HG03354 (cell line): ENCODE data around the gene ZNF407.
A peak's percentile ranks its signal among the peaks of the same experiment; 100 is the strongest.

Experiments
- ATAC-seq: cut with Tn5 transposase; IDR thresholded peaks from one replicate; pipeline ENCODE4 v1.9.1; 2021; ENCODE audit warnings: mild to moderate bottlenecking; ENCODE audit not compliant: unreplicated experiment, poor library complexity, severe bottlenecking

Gene ZNF407

DNA sequence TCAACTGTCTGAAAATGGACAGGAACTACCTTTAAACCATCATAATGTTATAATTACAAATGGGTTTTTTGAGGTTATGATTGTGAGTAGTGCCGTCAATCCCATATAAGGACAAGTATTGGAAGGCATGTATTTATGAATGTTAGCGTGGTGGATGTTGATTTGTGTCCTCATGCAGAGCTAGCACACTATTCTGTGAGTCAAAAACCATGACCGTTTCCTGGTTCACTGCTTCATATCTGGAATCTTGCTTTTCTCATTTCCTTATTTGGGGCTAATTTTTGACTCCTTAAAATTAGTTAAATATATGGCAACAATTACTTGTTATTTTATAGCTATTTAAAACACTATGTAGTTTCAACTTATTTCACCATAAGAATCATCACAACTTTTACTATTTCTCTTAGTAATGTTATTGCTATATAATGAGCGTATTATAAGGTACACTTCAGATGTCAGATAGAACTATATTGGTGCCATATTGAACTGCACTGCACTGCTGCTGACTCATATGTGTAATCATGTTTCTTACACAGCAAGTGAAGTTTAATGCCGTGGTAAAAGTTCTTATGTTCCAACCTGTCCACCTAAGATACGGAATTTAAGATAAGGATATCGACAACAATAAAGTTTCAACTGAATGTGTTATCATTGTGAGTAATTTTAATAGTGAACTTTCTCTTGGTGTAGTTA, 418.5 kb downstream of the ZNF407 start:
- ATAC-seq = peak; percentile 91

DNA sequence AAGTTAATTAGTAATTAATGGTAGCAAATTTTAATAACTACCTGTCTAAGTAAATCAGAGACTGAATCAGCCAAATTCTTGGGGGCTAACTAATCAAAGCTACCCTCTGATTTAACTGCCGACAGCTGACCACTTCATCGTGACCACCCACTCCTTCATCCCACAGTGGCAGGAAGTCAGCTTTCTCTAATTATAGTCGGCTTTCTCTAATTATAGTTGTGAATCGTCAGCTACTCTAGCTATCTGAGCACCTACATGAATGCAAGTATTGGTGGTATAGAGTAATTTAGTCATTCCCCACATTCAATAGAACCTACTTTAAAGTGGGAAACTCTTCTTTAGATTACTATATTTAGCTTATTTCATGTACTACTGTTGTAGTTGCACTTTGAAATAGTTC, 425.8 kb downstream of the ZNF407 start:
- no peak for ATAC-seq

DNA sequence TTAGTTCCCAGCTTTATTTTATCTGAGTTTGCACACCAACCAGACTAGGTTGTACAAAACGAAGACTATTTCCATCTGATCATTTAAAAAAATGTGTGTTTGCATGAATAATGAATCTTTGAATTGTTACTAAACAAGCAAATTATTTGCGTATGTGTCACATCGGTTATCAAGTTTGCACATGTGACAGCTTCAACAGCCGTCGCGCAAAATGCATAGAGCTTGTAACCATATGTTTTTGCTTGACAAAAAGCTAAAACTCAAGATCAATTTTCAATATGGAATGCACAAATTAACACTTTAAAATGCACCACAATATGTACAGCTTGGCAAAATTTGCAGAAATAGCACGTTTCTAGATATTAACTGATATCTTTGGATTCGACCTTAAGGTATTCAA, 427.2 kb downstream of the ZNF407 start:
- no peak for ATAC-seq

DNA sequence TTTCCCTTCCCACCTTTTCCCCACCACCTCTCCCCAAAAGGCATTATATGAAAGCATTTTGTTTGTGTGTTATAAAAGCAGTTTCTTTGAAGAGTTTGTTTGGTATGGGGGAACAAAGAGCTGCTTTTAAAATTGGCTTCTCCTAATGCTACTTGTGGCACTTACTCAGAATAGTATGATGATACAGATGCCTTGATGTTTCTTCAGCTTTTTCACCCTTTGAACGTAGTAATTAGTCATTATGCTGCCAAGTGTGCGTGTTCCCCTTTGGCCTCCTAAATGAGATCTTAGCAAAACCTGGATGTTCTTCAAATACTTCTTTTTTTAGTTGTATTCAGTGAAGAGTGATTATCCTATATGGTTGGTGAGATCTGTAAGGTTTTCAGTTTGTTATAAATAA, 427.9 kb downstream of the ZNF407 start:
- no peak for ATAC-seq

DNA sequence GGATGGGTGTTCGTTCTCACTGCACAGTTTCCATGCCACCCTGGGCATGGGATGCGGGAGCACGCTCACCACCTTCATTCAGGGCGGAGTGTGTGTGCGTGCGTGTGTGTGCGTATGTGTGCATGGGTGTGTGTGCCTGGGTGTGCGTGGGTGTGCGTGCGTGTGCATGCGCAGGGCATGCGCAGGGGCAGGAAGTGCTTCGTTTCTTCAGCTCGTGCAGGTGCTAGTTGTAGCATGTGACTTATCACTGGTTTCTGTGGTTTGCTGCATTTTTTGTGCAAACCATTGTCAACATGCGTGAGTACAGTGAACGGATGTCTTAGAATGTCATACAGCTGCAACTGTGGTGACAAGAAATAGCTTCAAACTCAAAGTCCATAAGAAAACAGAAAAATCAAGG, 431.8 kb downstream of the ZNF407 start:
- ATAC-seq = no peak

DNA sequence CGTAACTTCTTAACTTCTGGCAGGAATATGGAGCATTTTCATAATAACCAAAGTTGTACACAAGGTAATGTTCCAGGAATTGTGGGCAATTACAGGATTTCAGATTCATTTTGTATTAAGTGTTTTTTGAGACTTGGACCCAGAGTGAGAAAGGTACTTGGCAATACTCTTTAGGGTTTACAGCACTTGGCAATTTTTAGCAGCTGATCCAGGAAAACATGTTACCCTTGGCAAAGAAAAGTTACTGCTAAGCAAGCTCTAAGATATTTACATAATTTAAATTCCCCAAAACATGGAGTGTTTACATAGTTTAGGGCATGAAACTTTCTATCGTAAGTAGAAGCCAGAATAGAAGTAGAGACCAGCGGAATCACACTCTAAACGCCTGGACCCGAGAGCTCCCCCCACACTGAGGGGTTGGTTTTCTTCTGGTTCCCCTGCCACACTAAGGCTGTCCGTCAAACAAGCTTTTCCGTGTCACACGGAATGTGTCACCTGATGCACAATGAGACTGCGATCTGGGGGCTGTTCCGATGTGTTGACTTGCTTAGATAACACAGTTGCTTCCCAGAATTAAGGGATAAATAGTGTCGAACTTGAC, 434.1 kb downstream of the ZNF407 start:
- no peak for ATAC-seq

DNA sequence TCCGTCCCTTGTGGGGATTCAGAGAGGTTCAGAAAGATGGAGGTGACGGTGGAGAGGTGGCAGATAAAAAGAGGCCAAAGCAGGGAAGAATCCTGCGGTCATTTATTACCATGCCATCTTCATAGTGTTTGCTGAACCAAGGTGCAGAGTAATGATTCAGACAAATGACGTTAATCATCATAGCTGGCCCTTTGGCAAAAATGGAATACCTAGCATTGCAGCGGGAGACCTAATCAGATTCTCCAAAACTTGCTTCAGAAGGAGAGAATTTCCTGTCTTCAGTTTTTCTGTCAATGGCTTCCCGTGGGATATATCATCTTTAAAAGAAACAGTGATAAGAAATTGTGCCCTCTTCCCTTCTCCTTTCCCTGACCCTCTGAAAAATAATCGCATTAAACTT, 435.8 kb downstream of the ZNF407 start:
- ATAC-seq = no peak

DNA sequence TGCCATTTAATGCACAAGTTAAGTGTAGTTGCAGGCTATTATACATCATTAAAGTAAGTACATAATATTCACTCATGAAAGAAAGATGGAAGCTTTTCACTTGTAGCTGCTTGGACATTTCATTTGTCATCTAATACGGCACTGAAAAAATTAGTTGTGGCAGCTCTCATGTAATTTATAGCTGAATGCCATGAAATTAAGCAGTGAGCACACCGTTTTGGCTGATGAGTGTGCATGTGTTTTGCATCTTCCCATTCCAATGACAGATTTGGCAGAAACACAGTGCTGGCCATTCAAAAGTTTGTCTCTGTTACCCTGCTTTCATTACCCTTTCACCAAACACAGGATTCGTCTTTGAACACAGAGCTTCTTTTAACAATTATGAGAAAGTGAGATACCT, 437.3 kb downstream of the ZNF407 start:
- no peak for ATAC-seq

DNA sequence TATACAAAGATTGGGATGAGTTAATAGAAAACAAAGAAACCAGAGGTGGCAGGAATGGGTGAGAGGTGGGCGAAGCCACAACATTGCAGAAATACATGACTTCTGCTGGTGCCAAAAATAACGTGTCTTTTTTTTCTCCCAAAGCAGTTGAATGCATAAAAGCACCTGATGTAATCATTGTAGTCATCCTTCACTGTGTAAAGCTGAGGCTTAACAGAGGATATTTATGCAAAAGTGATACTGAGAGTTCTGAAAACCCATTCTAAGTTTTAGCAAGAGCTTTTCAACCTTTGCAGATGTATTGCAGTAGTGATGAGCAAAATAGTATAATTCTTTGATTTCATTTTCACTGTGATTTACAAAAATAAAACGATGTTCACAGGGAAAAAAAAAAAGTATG, 438.3 kb downstream of the ZNF407 start:
- ATAC-seq = no peak

DNA sequence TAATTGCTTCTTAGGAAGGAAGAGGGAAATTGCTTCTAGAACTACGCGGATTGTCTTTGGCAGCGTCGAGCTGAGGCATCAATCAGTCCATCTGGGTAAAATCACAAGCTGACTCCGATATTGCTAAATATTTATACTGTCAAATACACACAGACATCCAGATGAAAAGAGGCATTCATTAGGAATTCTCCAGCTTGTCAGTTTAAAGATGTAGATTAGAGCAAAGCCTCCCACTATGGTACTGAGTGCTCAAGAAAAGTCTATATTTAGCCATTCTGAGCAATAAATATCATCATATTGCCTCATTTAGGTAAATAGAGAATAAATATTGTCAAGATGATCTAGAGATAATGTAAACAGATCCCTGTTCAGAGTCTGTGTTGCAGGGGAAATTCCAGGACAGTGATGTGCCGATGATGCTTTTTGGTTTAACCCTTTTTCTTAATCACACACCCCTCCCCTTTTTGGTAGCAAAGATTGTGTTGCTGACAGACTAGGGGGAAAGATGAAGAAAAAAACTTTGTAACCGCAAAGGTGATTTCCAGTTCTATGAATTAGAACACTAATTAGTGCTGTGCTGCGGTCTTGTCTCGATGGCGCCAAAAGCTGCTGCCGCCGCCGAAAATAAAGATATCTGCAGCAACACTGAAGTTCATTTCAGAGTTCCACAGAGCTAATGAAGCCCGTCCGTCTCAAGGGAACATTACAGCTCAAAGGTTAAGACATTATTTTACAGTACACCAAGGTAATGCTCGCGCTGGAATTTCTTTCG, 439.4 kb downstream of the ZNF407 start:
- no peak for ATAC-seq

DNA sequence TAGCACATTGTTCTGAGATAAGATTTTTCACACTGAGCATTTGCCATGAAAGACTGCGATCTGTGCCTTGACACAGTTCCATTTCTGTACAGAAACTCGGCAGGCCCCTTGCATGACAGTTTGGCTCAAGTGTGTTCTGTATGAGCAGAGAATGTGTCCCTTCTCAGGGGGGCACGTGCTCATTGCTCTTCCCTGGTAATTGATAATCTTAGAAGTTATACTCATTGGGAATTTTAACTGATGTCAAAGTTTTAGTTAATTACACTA, 440.0 kb downstream of the ZNF407 start:
- no peak for ATAC-seq

DNA sequence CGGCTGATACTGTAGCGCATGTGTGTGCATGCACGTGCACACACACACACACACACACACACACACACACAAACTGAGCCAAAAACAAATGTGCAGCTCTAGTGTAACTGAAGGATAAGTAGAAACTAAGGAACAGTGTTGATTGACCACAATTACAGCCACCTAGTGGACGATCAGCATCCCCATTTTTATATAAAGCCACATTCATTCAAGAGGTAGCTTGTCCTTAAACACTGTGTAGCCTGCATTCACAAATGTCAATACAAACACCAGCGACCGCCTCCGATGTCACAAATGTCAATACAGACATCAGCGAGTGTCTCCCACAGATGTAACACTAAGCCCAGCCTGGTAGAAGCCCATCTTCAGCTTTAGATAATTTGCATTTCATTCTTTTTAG, 443.9 kb downstream of the ZNF407 start:
- no peak for ATAC-seq

DNA sequence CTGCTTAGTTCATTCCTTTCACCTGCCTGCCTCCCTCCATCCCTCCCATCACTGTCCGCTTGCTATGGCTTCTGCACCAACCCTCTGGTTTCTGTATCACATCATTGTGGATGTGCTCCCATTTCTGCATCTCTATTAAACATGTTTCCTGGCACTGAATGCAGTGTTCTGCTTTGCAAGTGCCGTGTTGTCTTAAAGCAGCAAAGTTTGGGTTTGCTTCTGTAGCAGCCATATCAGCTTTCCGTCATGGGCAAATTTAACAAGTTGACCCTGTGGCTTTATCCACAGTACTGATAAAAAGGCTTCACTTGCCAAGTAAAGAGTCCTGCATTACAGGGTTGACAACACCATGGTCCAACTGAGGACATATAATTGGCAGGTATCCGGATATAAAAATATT, 445.8 kb downstream of the ZNF407 start:
- ATAC-seq = no peak

DNA sequence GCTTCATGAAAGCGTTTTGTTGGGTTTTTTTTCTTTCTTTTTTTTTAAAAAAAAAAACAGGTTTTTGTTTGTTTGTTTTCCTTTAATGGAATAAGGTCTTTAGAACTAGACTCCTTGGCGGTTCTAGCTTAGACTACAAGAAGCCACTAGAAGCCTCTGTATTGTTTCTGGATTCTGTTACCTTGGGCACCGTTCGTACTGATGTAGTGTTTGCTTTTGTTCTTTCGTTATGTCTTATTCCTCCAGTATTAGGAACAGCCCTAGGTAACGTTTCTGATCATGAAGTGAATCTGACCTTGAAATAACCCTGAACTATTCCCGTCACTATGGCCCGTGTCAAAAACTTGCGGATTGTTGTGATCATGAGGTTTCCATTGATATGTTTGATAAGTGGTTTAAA, 446.6 kb downstream of the ZNF407 start:
- no peak for ATAC-seq

DNA sequence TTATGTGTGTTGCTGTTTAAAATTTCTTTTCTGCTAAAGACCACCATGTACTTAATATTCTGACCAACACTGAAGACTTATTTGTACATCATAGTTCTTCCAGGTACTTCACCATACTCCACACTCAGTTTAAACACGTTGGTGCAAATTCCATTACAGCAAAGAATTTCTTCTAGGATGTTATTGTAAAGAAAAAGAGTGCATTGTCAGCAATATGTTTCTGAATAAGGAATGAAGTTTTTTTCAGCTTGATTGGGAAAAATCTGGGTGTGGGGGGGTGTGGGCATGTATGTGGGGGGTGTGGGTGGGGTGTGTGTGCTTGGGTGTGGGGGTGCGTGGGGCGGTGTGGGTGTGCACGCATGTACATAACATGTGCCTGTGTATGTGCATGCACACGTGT, 447.1 kb downstream of the ZNF407 start:
- no peak for ATAC-seq

DNA sequence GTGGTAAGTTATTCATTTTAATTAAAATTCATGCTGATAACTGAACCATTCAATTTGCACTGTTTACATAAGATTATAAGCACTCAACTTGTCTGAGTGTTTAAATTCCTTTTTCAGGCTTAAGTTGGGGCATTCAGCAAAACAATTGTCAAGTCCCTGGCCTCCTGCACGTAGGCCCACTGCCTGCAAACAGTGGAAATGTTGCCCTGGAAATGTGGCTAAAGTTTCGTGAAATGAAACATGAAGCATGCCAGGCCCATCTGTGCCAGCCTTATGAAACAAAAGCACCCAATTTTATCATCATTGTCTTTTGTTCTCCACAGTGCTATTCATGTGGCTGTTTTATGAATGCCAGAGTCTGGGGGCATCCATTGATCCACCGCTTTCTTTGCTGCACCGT, 447.6 kb downstream of the ZNF407 start:
- no peak for ATAC-seq

DNA sequence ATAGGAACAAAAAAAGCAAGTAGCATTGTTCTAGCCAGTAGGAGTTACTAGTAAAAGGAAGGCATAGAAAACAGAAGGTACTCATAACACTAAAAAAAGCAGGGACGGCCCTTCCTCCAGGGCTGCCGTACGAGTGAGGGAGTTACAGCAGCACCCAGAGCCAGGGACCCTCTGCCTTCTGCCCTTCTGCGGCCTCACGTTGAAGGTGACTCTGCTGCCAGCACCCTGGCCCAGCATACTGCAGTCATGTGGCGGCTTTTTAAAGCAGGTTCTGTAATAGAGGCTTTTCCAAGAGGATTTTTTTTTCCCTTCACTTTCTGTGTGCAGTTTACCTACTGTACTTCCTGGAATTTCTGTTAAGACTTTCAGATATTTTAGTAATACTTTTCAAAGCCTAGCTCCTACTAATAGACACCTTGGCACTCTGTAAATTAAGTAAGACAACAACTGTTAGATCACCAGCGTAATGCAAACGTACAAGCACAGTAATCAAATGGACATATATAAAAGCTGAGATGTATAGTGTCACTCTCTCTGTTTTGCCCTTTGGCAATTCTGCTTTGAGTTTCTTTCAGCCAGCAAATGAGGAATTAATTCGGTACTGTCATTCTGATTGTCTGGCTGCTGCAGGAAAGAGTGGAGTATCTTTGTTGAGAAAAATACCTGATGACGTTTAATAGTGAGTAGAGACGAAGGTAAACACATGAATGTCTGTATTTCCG, 449.7 kb downstream of the ZNF407 start:
- ATAC-seq = no peak

DNA sequence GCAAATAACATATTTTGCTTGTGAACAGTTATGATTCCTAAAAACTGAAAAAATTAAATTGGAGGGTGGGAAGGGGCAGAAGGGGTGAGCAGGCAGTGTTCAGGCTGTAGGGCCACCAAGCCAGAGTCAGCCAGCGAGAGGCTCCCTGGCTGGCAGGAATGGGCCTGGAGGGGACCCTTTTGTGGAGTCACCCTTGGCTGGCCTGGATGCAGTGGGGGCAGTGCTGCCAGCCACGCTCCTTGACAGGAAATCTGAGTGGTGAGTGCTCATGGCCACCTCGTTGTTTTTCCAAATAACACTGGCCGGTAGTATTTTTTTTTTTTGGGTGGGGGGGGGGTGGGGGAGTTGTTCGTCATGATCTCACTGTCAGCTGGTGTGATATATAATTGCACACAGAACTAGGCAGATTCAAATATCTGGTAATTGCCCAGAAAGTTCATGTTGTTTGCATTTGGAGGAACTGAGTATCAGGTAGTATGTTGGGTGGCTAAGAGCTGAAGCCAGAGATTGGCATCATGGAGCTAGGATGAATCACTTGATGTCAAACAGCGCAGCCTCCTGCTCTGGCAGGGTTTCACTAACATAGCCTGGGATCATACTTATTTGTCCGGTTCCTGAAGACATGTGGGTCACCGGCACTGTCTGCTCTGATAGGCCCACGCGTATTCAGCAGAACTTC, 451.2 kb downstream of the ZNF407 start:
- ATAC-seq = no peak

DNA sequence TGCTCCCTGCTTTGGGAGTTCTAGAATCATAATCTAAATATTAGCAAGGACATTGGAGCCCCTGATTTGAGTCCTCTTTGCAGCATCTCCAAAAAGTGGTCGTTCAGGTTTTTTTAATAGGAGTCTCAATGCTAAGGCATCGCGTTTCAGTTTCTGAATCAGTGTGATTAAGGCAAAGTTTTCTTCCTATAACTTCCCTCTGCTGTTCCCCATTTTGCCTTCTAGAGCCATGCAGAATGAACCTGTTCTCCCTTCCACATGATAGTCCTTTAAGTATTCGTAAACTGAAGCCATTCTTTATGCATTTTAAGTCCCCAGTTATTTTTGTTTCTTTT, 451.8 kb downstream of the ZNF407 start:
- ATAC-seq = no peak

DNA sequence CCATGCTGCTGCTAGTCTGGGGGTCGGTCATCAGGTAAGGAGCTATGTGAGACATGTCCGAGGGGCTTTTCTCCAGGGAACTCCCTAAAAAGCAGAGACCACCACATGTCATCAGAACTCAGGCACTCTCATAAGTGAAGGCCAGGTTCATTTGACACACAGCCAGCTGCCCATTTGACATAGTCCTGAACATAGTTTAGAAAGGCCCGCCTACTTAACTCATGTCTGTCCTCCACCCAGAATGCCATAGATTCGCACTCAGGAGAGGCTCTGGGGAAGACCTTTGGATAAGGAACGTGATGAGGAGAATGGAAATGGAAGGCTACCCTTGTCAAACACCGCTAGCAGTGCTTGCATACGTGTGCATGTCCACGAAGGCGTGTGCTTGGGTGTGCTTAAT, 454.1 kb downstream of the ZNF407 start:
- no peak for ATAC-seq
